CD4-positive, alpha-beta T cell treated with Interleukin-10 for 1 hour (primary cell): ENCODE results near the gene TMA7B.
A peak's percentile ranks its signal among the peaks of the same experiment; 100 is the strongest.

Source experiments
- DNase-seq: peaks from one replicate; pipeline ENCODE4 v3.0.0-alpha.2; 2020

Gene TMA7B

GRCh38 chr22:40007853-40008710, 47.9 kb downstream of the TMA7B start:
- DNase-seq, result no peak

- no peak for DNase-seq
Observed at GRCh38 chr22:40008726-40009291, 48.6 kb downstream of the TMA7B start.

GRCh38 chr22:40009292-40009774, 49.1 kb downstream of the TMA7B start:
- no peak for DNase-seq

- peak; percentile 16 for DNase-seq
Observed at GRCh38 chr22:40009951-40010671, 49.9 kb downstream of the TMA7B start.

- no peak for DNase-seq
Observed at GRCh38 chr22:40010746-40011145, 50.5 kb downstream of the TMA7B start.
